Activated T-cell treated with anti-CD3 and anti-CD28 coated beads for 24 hours (primary cell): Measurements from ENCODE around the gene POLRMT.

Source experiments
- DNase-seq: peaks from one replicate; pipeline ENCODE4 v3.0.0-alpha.2; 2020; ENCODE audit warnings: low read depth

POLRMT gene

DNA sequence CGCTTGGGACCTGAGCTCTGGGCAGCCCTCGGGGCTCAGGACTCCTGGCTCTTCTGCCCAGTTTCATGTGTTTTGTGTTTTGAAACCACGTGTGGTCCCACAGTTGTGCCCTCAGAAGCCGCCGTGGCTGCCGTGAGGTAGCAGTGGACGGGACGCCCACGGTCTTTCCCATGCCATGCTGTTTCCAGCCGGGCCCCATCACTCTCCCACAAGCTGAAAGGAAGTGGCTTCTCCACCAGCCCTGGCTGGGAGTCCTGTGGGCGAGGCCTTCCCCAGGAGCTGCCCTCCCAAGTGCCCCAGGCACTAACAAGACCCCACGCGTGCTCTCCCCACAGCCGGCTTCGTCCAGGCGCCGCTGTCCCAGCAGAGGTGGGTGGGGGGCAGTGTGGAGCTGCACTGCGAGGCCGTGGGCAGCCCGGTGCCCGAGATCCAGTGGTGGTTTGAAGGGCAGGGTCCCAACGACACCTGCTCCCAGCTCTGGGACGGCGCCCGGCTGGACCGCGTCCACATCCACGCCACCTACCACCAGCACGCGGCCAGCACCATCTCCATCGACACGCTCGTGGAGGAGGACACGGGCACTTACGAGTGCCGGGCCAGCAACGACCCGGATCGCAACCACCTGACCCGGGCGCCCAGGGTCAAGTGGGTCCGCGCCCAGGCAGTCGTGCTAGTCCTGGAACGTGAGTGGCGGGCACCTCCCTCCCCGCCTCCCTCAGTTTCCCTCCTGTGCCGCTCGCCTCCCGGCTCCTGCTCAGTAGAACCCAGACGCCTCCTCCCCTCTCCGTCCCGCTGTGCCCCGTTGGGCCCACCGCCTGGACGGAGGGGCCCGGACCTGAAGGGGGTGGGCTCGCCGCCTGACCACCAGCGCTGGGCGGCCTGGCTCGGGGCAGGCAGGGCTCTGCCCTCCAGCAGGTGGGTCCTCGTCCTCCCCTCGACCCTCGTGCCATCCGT lies 55.6 kb downstream of the POLRMT start:
- DNase-seq, result no peak

DNA sequence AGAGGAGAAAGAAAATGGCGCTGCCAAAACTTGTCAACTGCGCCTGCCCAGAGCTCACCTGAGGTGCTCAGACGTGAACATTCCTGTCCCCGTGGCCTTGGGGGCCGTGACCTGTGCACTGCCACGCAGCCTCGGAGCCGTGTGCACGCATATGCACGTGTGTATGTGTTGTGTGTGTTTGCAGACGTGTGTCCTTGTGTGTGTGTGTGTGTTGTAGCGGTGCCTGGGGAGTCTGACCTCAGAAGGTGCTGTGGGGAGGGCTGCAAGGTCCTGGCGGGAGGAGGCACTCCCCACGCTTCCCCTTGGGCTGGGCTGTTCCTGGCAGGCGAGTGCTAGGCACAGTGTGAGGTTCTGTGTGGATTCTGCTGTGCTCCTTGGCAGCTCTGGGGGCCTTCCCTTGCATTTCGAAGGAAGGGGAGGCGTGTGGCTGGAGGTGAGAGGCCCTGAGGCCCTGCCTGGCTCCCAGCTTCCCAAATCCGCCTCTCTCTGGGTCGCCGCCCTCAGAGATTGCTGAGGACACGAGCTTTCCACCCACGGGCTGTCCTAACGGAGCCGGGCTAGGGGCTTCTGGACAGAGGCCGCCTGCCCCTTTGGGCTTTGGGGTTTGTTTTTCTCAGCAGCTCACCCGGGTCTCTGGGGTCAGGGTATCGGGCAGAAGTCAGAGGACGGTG lies 56.4 kb downstream of the POLRMT start:
- DNase-seq, result no peak

DNA sequence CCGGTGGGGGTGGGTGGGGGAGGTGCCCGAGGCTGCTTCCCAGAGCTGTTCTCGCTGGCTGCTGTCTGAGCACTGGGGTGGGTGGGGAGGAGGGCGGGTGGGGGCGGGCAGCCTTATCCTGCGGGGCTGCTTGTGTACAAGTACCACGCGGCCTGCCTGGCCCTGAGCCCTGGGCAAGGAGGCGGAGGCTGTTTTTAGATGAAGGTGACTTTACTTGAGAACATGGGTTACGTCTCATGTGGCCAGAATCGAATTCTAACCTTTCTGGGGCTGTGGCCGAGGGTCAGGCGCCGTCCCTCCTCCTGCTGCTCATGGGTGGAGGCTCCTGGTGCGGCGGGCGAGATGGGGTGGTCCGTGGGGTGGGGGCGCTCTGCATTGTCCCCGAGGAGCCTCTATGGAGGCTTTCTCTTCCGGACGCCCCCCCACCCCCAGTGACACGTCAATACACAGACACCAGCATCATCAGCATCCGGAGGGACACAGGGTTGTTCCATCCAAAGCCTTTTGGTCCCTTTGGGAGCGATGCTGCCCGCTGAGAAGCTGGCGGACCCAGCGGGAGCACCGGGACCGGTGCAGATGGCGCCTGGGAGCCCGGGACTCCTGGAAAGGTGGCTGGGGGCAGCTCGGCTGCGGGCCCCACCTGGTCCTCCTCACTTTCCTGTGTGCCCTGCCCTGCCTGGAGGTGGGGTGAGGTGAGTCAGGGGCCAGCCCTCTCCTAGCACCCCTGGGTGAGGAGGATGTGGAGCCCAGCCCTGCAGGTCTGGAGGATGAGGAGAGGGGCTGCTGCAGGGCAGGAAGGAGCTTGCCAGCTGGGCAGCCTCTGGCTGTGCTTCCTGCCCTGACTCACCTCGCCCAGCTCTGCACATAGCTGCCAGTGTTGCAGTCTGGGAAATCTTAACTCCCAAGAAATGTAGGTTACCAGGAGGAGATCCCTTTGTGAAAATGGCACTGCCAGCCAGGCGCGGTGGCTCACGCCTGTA lies 57.5 kb downstream of the POLRMT start:
- DNase-seq, result no peak

DNA sequence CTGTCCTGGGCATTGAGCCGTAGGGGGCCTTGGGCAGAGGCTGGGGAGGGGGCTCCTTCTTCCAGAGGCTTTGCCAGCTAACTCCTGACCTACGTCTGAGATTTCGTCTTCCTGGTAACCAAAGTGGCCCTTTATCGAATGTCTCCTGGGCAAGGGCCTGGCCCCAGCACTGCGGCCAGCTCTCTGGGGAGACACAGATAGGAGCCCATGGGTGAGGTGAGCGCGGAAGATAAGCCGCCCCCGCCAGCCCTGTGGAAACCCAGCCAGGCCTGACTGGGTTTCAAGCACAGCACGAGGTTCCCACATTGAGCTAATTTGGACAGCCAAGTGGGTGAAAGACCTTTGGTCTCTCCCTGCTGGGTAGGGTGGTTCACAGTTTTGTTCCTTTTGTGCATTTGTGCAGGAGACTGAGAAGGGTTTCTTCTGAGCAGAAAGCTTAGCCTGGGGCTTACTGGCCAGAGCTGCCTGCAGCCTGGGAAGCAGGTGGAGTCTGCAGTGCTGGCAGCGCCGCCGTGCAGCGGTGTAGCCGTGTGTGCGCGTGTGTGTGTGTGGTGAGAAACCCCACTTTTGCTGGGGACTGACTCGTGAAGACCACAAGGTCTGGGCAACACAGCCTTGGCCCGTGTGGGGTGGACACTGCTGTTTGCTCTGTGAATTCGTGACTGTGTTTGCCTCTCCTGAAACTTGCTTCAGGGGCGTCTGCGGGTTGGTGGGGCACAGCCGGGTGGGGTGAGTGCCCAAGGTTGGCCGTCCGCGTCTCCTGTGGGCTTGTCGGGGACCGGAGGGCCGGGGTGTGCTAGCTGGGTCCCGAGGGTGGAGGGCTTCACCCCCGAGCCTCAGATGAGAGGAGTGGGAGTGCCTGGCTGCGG lies 58.4 kb downstream of the POLRMT start:
- no peak for DNase-seq

DNA sequence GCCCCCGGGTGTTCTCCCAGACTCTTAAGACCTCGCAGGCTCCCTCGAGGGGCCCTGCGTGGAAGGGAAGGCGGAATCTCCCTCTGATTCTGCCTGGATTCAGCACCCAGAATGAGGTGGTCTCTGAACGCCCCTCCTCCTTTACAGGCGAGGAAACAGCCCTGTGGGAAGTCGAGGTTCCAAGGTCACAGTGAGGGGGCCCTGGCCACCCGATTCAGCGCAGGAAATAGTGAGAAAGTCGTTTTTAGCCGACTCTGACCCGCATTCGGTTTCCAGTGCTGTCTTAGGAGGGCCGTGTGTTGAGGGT lies 59.9 kb downstream of the POLRMT start:
- DNase-seq, result no peak

- no peak for DNase-seq
Measured at GRCh38 chr19:572743-573518, 60.4 kb downstream of the POLRMT start.

DNA sequence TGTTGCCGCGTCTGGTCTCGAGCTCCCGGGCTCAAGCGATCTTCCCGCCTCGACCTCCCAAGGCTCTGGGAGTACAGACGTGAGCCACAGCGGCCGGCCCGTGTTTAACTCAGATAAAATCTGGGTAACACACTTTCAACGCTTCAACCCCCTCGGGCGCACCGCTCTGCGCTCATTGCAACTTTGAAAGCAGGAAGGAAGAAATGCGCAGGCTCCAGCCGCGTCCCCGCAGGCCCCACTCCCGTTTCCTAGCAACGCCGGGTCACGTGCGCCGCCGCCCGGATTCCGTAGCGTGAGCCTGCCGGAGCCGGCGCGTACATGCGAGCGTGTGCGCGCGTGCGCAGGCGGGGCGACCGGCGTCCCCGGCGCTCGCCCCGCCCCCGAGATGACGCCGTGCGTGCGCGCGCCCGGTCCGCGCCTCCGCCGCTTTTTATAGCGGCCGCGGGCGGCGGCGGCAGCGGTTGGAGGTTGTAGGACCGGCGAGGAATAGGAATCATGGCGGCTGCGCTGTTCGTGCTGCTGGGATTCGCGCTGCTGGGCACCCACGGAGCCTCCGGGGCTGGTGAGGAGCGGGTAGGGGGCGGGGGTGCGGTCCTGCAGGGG lies 61.1 kb downstream of the POLRMT start, which contains the start of gene BSG:
Gene BSG, plus strand, starts transcription at position 457 of the 603 bp plus-strand sequence. Its CDS starts 39 bp downstream, at position 496.
- DNase-seq, result peak; percentile 98

- no peak for DNase-seq
Measured at GRCh38 chr19:571566-571974, 61.8 kb downstream of the POLRMT start.

GRCh38 chr19:570937-571565 lies 62.3 kb downstream of the POLRMT start:
- peak; percentile 32 for DNase-seq

DNA sequence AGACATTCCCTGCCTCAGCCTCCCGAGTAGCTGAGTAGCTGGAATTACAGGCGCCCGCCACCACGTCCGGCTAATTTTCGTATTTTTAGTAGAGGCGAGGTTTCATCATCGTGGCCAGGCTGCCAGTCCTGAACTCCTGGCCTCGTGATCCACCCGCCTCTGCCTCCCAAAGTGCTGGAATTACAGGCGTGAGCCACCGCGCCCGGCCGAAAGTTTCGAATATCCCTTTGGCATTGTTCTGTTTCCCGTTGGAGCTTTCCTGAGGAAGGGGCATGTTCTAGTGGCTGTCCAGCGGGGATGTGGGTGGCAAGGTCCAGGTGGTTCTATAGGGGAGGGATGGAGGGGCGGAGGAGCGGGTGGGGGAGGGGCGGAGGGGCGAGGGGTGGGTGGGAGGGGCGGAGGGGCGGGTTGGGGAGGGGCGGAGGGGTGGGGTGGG lies 63.1 kb downstream of the POLRMT start:
- DNase-seq, result no peak

- DNase-seq, result no peak
Measured at GRCh38 chr19:567296-567900, 65.9 kb downstream of the POLRMT start.
